GM12872 (cell line): ENCODE data around the gene SERINC5.
A peak's percentile ranks its signal among the peaks of the same experiment; 100 is the strongest.

Experiments used
- TF ChIP-seq, protein P1 (sequence below): IDR thresholded peaks from 3 replicates; pipeline ENCODE4 v1.5.1; 2011; ENCODE audit warnings: low read depth, mild to moderate bottlenecking, low read length, moderate library complexity; ENCODE audit not compliant: insufficient read depth

The SERINC5 gene

DNA sequence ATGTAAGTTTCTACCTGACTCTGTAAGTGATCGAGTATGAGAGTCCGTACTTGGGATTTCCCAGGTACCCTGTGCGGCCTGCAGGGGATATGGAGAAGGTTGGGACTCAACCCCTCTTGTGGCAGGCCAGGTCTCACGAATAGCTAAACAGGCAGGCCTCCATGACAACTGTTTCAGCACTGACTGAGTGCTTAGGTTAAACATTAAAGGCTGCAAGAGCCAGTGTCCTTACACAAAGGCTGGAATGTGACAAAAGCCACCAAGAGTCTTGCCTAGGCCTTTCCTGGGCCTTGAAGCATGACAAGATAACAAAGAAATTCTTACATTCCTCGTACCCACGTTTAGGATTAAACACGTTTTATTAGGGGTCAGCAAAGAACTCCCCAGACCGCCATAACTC lies 162.1 kb downstream of the SERINC5 start:
- TF ChIP-seq, protein P1, sequence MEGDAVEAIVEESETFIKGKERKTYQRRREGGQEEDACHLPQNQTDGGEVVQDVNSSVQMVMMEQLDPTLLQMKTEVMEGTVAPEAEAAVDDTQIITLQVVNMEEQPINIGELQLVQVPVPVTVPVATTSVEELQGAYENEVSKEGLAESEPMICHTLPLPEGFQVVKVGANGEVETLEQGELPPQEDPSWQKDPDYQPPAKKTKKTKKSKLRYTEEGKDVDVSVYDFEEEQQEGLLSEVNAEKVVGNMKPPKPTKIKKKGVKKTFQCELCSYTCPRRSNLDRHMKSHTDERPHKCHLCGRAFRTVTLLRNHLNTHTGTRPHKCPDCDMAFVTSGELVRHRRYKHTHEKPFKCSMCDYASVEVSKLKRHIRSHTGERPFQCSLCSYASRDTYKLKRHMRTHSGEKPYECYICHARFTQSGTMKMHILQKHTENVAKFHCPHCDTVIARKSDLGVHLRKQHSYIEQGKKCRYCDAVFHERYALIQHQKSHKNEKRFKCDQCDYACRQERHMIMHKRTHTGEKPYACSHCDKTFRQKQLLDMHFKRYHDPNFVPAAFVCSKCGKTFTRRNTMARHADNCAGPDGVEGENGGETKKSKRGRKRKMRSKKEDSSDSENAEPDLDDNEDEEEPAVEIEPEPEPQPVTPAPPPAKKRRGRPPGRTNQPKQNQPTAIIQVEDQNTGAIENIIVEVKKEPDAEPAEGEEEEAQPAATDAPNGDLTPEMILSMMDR = no peak

DNA sequence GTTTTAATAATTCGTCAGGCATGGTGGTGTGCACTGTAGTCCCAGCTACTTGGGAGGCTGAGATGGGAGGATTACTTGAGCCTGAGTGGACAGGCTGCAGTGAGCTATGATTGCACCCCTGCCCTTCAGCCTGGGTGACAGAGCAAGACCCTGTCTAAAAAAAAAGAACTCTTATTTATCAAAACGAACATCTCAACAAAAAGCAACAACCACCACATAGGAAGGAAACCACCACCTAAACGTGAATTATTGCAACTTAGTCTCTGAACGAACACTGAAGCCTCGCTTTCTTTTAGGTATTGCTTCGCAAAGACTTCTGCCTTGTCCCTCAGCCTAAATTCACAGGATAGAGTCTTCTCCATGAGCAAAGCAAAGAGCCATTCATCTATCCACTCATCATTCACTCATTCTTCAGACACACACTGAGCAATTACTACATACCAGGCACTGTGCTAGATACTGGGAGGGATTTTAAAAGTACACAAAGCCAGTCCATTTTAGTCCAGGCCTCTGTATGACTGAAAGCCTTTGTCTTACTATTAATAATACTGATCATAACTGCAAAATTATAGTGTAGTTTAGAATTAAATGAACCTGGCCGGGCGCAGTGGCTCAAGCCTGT lies 163.3 kb downstream of the SERINC5 start:
- TF ChIP-seq, protein P1 = no peak

DNA sequence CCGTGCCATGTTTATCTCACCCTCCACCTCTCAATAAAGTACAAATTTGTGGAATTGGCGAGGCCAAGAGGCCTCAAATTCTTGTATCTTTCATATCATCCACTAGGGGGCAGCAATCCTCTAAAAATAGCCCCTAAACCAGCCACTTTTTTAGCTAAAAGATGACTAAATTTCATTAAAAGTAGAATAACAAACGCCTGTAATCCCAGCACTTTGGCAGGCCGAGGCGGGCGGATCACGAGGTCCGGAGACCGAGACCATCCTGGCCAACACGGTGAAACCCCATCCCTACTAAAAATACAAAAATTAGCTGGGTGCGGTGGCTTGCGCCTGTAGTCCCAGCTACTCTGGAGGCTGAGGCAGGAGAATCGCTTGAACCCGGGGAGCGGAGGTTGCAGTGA lies 164.1 kb downstream of the SERINC5 start:
- TF ChIP-seq, protein P1 = peak; percentile 49

- TF ChIP-seq, protein P1 = no peak
Observed at GRCh38 chr5:80090884-80091166, 165.0 kb downstream of the SERINC5 start.

DNA sequence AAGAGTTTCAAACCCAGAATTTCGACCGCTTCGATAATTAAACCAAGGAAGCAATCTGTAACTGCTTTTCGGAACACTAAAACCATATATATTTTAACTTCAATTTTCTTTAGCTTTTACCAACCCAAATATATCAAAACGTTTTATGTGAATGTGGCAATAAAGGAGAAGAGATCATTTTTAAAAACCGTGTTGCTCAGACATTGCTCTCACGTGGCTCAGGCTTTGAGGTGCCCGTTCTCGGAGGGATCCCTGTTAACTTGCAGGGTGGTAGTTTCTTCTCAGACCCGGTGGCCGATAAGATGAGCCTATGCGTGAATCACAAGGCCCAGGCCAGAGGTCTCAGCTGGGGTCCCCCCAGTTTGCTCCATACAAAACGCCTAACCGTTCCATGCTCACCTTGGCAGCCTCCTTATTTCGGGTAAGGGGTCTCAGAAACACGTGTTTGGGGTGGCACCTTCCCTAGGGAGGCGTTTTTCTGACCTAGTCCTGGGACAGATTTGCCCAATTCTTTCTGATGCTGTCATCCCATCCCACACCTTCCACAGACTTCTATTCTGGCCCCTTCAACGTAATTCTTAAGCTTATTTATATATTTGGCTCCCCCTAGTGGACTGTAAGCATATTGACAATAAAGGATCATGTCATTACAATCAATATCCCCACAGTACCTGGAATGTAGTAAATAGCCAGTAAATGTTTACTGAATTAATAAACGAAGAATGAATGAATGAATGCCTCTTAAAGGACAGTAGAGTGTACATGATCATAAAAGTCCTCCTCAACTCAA lies 172.6 kb downstream of the SERINC5 start:
- TF ChIP-seq, protein P1 = peak; percentile 46; the same call in 2 of the 3 replicates

GRCh38 chr5:80082731-80083100 lies 173.1 kb downstream of the SERINC5 start:
- TF ChIP-seq, protein P1 = peak; percentile 63

DNA sequence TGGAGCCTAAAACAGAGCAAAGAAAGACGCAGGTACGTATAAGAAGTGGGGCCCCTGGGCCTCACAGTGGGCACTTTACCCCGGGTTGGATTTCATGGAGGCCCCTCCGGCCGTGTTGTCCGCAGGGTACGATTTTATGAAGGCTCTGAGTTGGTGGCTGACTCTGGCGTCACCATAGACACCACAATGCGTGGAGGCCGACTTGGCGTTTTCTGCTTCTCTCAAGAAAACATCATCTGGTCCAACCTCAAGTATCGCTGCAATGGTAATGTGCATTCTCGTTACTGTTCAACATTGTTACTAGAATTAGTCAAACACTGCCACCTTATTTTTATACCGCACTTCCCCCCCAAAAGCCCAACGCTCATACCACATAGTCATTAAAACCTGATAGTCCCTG lies 173.6 kb downstream of the SERINC5 start:
- TF ChIP-seq, protein P1 = no peak
